ENCODE measurements around the gene ARAF.

DNA sequence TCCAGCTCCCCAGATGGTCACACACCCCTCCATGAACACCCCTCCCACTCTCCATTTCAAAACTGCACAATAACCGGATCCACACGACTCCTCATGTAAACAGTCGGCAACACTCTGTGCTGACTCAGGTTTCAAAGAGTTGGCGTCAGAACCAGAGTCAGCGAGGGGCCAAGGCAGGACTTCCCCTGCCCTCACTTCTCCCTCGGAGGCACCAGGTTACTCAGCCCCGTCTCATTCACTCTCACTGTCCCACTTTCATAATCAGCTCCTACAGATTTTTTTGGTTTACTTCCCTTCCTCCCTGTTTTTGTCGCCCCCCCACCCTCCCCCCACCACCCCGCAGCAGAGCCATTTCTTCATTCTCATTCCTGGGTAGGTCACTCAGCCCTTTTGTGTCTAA is 18.5 kb downstream of the ARAF start:
- TF ChIP-seq JUN (IDR thresholded peaks at IDR 0.05) (no peak), CTCF (IDR thresholded peaks at IDR 0.05) (no peak), RCOR1 (IDR thresholded peaks at IDR 0.05; ENCODE audit: low read depth, low read length) (no peak), RAD21 (conservative IDR thresholded peaks at IDR 0.05 in 1 of 2, IDR thresholded peaks at IDR 0.05 in 1 of 2) (no peak), KDM1A (IDR thresholded peaks at IDR 0.05; ENCODE audit: low read depth) (no peak), POLR2A (IDR thresholded peaks at IDR 0.05; ENCODE audit: low read length) (no peak), POLR2AphosphoS2 (conservative IDR thresholded peaks at IDR 0.05; ENCODE audit: low read length) (no peak), EP300 (IDR thresholded peaks at IDR 0.05) (no peak), SMC3 (IDR thresholded peaks at IDR 0.05) (no peak), MAX (IDR thresholded peaks at IDR 0.05) (no peak)

Data from A549 (cell line).